ENCODE measurements around the gene HOXD9.

HOXD9 gene

DNA sequence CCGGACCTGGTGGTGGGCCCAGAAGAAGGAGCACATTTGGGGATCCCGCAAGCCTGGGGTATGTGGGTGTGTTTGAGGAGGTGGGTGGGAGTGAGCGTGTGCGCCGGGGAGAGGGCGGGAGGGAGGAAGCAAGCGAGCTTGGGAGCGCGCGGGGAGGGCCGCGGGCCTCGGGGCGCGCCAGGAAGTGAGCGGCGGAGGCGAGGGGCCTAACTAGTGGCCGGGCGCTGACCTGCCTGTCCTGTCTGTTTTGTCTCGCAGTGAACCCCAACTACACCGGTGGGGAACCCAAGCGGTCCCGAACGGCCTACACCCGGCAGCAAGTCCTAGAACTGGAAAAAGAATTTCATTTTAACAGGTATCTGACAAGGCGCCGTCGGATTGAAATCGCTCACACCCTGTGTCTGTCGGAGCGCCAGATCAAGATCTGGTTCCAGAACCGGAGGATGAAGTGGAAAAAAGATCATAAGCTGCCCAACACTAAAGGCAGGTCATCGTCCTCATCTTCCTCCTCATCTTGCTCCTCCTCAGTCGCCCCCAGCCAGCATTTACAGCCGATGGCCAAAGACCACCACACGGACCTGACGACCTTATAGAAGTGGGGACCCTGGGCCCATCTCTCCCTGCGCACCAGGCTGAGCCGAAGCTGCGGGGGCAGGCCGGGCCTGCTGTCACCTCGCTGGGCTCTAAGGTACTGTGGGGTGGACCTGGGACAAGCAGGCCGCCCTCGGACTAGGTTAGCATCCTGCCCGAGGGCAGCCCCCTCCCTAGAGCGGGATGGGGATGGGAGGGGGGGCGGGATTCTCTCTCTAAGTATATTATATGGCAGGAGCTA, 30.0 kb downstream of the HOXD9 start:
- DNase-seq (ENCODE audit: low read depth) = no peak

DNA sequence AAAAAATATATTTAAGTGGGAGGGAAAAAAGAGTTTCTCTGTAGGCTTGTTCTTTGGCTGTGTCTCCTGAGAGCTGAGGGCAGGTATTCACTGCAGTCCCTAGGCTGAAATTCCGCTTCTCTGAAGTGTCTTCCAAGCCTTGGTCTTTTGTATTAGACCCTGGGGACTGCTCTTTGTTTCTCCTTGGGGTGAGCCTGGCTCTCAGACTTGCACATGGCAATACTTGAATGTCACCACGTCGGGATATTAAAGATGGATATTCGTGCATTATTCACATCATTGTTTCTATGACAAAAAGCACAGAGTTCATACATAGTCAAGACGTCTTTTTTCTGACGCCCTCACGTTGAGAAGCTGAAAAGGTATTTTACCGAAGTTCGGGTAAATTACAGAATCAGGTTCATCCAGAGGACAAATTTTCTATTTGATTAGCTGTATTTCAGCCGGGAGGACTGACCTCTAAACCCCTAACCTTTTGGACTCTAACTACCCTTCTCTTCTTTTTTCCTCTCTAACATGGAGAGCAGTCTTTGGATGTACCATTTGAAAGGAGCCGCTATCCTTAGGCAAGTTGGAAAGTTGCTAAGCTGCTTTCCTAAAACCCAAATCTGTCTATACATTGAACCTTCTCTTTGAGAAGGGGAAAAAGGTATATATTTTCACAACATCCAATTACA, 32.2 kb downstream of the HOXD9 start:
- DNase-seq (ENCODE audit: low read depth) = no peak

DNA sequence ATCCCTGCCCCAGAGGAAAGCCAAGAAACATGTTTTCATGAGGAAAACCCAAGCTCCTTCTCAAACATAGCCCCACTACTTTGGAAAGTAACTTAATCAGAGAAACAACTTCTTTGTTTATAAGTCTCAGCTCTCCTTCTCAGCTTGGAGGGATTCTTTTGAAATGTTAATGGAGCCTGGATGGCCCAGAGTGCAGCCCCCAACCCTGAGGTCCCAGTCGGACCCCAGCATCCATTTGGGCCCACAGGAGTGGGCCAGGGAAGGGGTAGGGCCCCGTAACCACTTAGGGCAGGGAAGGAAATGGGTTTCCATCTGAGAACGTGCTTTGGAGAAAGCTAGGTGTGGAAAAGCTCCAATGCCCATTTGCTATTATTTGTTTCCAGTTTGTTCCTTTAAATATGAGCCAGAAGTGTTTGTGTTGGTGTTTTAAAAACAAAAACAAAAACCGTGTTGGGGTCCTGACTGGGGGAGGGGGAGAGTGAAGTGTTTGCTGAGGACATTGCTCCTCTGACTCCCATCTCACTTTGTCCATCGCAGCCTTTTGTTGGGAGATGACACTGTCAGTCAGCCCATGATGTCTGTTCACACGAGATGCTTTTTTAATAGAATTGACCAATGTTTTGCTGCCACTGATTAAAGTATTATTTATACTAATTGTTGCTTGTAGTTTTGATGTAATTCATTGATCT, 33.0 kb downstream of the HOXD9 start:
- no peak for DNase-seq (ENCODE audit: low read depth)

DNA sequence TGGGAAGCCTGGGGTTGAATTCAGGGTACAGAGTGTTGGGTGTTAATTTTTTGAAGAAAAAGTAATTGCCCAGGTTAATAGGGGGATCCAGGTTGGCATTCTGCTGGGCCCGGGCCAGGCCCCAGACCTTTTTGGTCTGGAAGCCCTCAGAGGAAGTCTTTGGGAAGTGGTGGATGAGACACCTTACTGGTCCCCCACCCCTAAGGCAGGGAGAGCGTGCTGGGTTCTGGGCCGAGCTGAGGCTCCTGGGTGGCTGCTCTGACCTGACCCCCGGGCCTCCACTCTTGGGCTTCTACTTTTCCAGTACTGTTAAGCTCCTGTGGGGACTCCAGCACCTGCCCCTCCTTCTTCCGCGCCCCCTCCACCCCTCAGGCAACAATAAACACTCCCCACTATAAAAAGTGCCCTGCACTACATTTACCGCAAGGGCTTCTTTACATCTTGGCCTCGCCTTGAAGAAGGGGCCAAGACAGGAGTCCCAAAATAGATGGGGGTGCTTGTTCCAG, 33.8 kb downstream of the HOXD9 start:
- DNase-seq (ENCODE audit: low read depth) = no peak

DNA sequence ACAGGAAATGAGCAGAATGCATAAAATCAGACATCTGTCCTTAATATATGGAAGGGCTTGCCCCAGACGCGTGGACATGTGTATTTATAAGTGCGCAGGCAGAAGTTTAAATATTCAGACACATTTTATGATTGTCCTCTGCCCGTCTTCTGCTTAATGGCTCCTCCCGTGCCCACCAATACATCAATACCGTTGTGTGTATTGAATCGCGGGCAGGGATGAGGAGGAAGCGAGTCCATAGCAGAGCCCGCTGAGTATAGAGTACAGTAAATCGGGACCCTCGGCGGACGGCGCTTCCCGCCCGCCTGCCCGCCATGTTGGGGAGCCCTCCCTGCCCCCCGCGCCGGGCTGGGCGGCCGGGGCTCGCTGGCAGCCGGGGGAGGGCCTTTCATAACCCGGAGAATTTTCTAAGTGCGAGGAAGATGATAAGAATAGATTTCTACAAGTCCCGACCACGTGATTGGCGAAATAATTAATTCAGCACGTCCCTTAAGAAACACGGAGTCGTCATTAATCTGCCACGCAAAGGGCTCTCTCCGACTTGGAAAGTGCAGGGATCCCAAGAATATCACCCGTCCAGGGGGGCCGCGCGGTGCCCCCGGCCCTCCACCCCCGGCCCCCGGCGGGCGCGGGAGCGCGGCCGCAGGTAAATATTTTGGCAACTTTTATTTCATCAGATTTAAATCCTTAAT, 34.4 kb downstream of the HOXD9 start, which contains the start of gene HOXD3:
HOXD3 (plus strand) TSS at position 501 of the 692 bp plus-strand sequence. CDS start 11,808 bp downstream, outside the sequence.
- DNase-seq (ENCODE audit: low read depth) = no peak

DNA sequence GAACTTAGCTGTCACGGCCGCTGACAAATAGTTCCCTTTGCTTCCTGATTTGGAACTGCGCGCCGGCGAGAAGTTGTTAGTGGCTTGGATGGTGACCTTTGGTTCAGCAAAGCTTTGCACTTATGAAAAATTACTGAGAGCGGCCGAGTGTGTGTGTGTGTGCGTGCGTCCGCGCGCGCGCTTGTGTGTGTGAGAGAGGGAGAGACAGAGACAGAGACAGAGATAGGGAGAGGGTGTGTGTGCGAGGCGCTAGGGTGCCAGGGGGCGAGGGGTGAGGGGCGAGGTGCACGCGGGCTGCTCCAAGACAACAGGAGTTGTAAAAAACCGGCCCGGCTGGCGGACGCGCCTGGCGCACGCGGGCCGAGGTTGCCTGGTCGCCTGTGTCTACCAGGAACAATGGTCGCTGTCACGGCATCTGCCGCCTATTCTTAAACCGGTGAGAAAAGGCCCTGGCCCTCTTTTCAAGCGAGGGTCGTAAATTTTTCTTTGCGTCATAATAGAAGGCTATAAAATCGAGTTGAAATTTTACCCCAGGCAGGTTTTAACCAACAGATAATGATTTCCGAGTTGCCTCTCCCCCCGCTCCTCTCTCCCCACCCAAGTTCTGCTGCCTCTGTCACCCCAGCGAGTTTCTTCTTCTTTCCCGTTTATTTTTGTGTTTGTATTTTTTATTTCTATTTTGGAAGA, 35.1 kb downstream of the HOXD9 start:
- no peak for DNase-seq (ENCODE audit: low read depth)

DNA sequence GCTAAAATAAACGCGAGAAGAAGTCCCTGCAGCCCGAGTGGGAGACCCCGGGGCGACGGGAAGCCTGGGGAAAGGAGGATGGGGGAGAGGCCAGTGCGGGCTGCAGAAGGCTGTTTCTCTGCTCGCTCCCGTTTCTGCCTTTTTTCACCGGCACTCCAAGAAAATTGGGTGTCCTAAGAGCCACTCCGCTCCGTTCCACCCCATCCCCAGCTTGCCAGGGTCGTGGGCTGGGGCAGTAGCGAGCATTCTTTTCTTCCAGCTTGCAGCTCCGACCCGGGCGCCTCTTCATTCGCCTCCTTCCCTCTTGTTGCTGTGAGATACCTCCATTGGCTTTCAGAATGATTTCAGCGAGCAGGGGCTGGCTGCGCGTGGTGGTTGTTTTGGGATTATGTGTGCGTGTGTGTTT, 35.7 kb downstream of the HOXD9 start:
- no peak for DNase-seq (ENCODE audit: low read depth)

DNA sequence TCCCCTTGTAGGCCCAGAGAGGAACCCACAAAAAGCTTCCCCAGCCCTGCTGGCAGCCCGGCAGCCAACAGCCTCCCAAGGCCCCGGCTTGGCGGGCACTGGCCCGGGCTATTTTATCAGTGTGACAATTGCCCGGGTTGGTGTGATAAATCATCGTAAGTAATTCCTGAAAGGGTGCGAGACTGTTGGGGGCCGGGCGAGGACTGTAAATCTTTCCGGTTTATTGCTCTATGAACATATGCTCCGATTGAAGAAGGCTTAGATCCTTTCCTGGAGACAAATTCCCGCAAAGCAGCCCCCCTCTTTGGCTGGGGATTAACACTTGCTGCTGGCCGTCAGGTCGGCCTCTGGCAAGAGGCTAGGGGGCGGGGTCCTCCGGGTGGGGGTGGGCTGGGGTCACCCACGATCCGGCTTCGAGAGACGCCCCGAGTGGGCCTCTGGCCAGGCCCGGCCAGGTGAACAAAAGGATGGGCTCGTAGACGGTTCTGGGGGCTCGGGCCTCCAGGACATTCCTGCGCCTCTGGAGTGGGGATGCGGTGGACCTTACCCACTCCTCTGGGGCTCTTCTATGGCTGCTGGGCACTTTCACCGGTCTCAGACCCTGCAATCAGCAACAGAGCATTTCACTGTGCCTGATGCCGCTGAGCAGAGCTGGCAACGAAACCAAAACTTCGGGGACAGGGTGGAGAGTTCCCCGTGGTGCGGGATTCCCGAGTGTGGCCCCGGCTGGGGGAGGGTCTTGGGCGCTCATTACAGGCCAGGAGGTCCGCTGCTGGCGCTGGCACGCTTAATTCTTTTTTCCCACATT, 36.5 kb downstream of the HOXD9 start:
- DNase-seq (ENCODE audit: low read depth) = no peak

DNA sequence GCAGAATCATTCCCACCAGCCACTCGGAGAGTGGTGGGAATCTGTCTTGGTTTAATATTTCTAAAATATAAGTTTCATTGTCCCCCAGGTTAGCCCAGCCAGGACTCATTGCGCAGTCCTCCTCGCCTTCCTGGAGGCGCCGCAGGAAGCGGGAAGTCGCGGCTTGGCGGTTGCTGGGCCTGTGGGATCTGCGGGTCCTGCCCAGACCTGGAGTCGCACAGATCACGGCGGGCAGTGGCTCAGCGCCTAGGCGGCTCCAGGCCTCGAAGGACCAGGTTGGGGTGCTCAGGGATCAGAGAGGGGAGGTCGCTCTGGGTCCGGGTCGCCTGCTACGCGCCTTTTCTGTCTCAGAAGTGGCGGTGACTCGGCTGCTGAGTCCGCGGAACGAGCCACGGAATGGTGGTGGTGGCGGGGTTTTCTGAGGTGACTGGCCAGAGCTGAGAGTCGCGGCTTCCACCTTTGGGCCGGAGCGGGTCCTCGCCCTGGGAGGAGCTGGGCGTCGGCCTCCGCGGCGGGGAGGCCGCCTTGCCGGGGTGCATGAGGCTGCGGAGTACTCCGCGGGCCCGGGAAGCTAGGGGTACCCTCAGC, 37.2 kb downstream of the HOXD9 start:
- DNase-seq (ENCODE audit: low read depth) = no peak

DNA sequence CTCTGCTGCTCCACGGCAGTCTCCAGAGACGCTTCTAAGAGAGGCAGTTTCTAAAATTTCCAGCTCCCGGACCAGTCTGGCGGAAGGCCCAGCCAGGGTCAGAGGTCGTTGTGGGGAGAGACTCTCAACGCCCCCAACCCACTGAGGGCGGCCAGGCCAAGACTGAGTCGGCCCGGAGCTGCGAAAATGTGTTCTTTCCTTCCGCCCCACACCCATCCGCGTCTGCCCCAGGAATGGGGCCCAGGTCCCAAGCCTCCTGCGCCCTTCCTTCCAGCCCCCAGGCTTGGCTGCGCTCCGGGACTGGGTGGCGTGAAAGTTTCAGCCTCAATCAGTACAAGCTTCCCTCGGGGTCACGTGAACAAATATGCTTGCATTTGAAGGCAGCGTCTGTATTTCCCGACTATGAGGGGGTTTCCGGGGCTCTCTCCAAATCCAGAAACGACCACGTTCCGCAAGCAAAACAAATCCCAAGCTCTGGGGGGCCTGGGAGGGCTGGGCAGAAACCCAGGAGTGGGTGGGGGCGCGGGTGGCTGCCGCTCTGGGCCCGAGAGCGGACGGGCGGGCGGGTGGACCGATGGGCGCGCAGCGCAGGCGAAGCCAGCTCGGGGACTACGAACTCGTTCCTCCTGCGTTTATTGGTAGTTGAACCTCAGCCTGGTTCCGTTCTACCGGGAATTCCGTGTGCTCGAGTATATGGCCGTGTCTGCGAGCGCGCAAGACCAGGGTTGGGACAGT, 37.9 kb downstream of the HOXD9 start:
- DNase-seq (ENCODE audit: low read depth) = no peak

DNA sequence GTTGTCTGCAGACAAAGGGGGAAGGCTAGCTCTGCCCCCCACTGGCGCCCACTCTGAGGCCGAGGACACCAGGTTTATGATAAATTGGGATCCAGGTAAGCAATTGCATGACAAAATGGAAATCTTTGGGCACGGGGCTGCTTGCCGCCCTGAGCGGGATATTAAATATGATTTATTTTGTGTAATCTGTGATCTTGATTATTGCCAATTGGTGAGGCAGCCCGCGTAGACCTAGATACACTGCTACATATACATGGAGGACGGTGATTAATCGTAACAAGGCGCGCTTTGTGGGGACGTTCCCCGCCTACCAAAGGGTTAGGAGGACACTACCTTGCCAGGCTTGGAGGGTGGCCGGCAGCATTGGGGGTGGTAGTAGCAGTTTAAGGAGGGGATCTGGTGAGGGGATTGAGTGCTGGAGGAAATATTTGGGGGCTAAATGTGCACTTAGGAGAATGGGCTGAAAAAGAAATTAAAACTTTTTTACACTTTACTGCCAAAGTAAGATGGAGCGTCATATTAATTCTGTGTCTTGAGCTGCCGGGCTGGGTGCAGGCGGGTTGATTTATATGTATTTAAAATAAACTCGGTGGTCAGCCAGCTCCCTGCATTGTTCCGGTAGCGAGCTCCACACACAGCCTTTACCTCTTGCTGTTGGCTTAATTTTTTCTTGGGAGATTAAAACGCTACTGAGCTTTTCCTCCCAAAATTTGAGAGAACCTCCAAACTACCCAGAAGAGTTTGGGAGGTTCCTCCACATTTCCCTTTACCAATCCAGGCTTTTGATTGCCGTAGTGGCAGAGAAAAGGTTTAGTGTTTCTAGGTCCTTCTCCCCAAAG, 38.7 kb downstream of the HOXD9 start:
- no peak for DNase-seq (ENCODE audit: low read depth)

DNA sequence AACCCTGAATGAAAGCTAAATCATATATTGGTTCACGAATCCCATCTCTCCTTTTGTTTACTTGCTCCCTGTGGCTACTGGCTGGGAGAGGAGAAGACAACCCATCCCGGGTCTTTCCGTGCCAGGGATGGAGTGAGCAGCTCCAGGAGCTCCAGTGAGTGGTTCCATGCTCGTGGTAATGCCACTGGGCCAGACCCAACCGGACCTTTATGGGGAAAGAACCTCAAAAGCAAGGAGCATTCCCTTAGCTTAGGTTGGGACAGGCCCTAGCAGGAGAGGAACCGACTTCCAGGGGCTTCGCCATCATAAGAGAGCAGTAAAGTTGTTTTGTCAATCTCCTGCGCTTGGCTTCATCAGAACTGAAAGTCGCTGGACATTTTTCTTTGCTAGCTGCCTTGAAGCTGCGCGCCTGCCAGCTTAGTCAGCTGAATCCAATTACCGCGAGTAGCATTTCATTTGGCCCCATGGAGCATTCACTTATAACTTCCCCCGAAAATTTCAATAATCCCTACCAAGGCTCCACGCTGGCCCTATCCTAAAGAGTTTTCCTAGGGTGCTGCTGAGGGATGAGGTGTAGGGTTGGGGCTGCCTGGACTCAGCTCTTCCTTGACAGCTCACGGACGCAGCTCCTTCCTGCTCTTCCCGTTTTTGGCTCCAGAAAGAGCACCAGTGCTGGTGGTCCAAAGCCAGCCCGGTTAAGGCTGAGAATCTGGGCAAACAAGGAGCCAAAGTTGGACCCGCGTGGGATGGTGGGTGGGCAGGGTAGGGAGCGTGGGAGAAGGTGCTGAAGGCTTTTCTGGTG, 39.5 kb downstream of the HOXD9 start:
- no peak for DNase-seq (ENCODE audit: low read depth)

DNA sequence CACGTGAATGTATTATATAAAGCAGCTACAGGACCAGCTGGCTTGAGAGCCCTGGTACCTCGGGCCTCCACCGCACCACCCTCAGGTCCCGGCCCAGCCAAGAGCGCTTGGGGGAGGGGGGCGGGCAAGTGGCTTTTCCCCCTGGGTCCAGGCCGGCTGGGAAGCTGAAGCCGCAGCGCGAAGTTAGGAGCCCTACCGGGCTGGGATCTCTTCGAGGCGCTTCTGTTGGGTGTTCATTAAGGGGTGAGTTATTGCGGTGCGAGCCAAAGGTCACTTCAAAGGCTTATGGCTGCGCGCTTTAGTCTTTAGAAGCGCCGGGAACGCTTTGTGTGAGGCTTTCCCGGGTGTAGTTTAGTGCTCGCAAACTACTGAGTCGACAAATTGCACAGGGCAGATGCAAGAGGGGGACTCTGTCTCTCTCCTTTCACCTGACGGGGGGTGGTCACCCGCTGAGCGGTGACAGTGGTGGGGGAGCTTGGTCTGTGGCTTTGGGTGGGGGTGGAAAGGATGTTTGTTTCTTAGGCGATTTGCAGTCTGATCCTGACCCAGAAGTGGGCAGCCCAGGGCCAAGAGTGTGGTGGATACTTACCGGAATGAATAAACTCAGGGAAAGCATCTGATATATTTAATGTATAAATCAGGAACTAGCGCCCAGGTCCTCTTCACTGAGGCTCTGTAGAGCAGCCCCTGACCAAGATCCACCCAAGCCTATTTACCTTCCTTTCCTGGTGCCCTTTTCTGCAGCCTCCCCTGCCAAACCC, 40.6 kb downstream of the HOXD9 start:
- no peak for DNase-seq (ENCODE audit: low read depth)

DNA sequence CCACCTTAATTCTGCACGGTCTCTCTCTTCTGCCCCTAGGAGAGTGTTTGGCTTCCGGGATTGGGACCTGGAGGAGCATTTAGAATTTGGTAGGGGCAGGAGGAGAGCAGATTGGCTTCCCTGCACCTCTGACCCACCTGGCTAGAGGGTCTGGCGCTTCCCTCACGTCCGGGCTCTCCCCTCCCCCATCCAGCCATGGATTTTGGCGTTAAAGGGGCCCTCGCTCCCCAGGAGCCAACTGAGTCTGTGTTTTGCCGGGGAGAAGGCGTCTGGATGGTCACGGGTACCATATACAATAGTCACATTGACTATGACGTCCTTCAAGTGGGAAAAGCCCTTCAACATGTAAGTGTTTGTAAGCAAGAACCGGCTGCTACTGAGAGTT, 41.1 kb downstream of the HOXD9 start:
- DNase-seq (ENCODE audit: low read depth) = no peak

DNA sequence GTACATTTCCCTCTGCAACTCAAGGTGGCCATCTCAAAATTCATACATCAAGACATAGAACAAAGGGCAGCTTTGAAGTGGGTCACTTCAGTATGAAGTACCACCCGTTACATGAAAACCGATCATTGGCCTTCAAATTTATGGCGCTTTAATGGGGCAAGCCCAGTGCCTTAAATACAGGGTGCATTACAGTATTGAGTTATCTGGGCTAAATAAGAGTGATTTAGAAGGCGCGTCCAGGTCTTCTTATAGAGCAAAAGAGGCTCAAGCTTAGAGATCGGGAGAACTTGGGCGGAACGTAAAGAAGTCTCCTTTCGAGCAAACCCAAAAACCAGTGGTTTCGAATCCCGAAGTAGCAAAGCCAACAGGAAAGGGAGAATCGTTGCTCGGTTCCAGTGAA, 41.7 kb downstream of the HOXD9 start:
- no peak for DNase-seq (ENCODE audit: low read depth)

DNA sequence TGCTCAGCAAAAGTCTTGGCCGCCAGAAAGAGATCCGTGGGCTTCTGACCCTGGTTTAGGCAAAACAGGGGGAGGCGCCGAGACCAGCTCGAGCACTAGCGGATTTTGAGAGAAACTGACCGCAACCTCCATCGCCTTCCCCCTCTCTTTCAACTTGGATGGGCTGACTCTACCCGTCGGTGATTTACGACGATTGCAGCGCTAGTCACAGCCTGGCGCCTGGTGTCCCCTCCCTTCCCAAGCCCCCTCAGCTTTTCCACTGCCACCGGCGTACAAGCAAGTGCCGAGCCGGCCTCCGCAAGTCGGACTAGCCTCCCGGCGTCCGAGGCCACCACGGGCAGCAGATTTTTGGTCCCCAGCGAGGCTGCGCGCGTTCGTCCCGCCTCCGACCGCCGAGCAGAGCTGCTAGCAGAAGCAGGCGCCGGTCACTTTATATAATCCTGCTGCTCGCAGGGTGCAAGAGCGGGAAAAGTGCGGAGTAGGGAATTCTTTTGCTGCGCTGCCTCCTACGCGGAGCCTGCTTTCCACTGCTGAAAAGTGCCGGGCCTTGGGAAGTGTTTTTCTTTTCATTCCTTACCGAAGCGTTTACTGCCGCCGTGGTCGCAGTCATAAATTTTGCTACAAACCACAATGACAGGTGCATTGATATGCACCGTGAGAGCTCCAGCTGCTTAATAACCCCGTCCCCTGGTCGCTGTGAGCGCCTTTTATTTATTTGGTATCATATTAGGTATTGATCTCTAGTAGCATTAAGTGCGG, 42.3 kb downstream of the HOXD9 start:
- no peak for DNase-seq (ENCODE audit: low read depth)
